ENCODE measurements around the gene ZDHHC18. TPM values are rescaled to one million over a fixed set of nuclear protein-coding genes. Genes with fewer than 3 reads are reported as not detected.

The ZDHHC18 gene
- total and polyA plus RNA-seq, 3 donors from 2014 or later: 17.9 to 30.7 (median 20.6) TPM

- TF ChIP-seq POLR2A (IDR thresholded peaks at IDR 0.05) (no peak), CTCF (IDR thresholded peaks at IDR 0.05) (no peak)
- H3K4me1 ChIP-seq: no peaks in the 10 kb centered on the region
- H3K36me3 ChIP-seq (ENCODE audit: low read depth, missing control alignments): no peaks in the 10 kb centered on the region
- intact Hi-C loops (cut with DNase I; ENCODE audit: low total_unique reads): no loop called here
- H3K27ac ChIP-seq: no peak overlapping the region
- DNase-seq: no peak
- no peak overlapping the region for H3K4me3 ChIP-seq
- H3K9me3 ChIP-seq: no peaks in the 10 kb centered on the region
- no peaks in the 10 kb centered on the region for H3K27me3 ChIP-seq
- 89 to 98% methylated on average over 5 to 7 of the region's 7 CpGs for WGBS, 2 donors
Measured at GRCh38 chr1:26858891-26859640, 32.6 kb downstream of the ZDHHC18 start.

- TF ChIP-seq POLR2A (IDR thresholded peaks at IDR 0.05): no peak
- Histone ChIP-seq H3K27me3 (no peaks in the 10 kb centered on the region), H3K4me3 (no peak overlapping the region), H3K4me1 (peaks cover 5% of the 10 kb centered on the region), H3K36me3 (ENCODE audit: low read depth, missing control alignments) (no peaks in the 10 kb centered on the region), H3K9me3 (no peaks in the 10 kb centered on the region), H3K27ac (no peak overlapping the region)
- WGBS, 2 donors: 78 to 85% methylated on average over 5 of the region's 5 CpGs
- intact Hi-C loops (cut with DNase I; ENCODE audit: low total_unique reads): no loop called here
- DNase-seq: no peak
Measured at GRCh38 chr1:26861286-26861701, 34.8 kb downstream of the ZDHHC18 start.

- peaks cover 5% of the 10 kb centered on the region for H3K4me1 ChIP-seq
- WGBS, 2 donors: 92 to 94% methylated on average over 7 of the region's 7 CpGs
- no peak overlapping the region for H3K27ac ChIP-seq
- DNase-seq: no peak
- H3K9me3 ChIP-seq: no peaks in the 10 kb centered on the region
- no peaks in the 10 kb centered on the region for H3K27me3 ChIP-seq
- no peak overlapping the region for H3K4me3 ChIP-seq
- H3K36me3 ChIP-seq (ENCODE audit: low read depth, missing control alignments): no peaks in the 10 kb centered on the region
- TF ChIP-seq POLR2A (IDR thresholded peaks at IDR 0.05) (no peak), CTCF (IDR thresholded peaks at IDR 0.05) (no peak)
- intact Hi-C loops (cut with DNase I; ENCODE audit: low total_unique reads): no loop called here
Measured at GRCh38 chr1:26861889-26862378, 35.4 kb downstream of the ZDHHC18 start.

- 81 to 87% methylated on average over 29 to 31 of the region's 37 CpGs for WGBS, 2 donors
- DNase-seq: no peak
- intact Hi-C loops (cut with DNase I; ENCODE audit: low total_unique reads): no loop called here
- Histone ChIP-seq H3K4me1 (peaks cover 5% of the 10 kb centered on the region), H3K27ac (no peak within 1 kb of the TSS), H3K4me3 (no peak within 1 kb of the TSS), H3K36me3 (ENCODE audit: low read depth, missing control alignments) (no peaks in the 10 kb centered on the region), H3K27me3 (no peaks in the 10 kb centered on the region), H3K9me3 (no peaks in the 10 kb centered on the region)
- no peak for TF ChIP-seq CTCF (IDR thresholded peaks at IDR 0.05)
- no peak for TF ChIP-seq POLR2A (IDR thresholded peaks at IDR 0.05)
Measured at GRCh38 chr1:26862781-26863684, 36.5 kb downstream of the ZDHHC18 start, which contains the start of gene SFN. TSS of gene SFN (plus strand) at chr1:26863149. CDS start at chr1:26863213, 64 bp downstream.

GRCh38 chr1:26863685-26864077 is 37.2 kb downstream of the ZDHHC18 start:
- Histone ChIP-seq H3K36me3 (ENCODE audit: low read depth, missing control alignments) (no peaks in the 10 kb centered on the region), H3K27me3 (no peaks in the 10 kb centered on the region), H3K4me3 (no peak overlapping the region), H3K27ac (no peak overlapping the region), H3K4me1 (peaks cover 5% of the 10 kb centered on the region), H3K9me3 (no peaks in the 10 kb centered on the region)
- DNase-seq: no peak
- 56 to 59% methylated on average over 17 to 20 of the region's 20 CpGs for WGBS, 2 donors
- intact Hi-C loops (cut with DNase I; ENCODE audit: low total_unique reads): no loop called here
- TF ChIP-seq POLR2A (IDR thresholded peaks at IDR 0.05) (no peak), CTCF (IDR thresholded peaks at IDR 0.05) (no peak)
